Activated naive CD8-positive, alpha-beta T cell treated with anti-CD3 and anti-CD28 coated beads, Interleukin-2, amount 50 U/mL, for 24 hours (primary cell): Measurements from ENCODE around the gene ANO10.
"Not testable (repeated sequence)": the region's sequence is repeated elsewhere in the genome, so short reads cannot be mapped to it uniquely, and the experiment has no call there.

ENCODE experiments used
- ATAC-seq: fragments of 150-1000 bp; cut with Tn5 transposase; one replicate; pipeline ENCODE4 v1.10.0; 2021
- DNase-seq: peaks from one replicate; pipeline ENCODE4 v3.0.0; 2021
- H3K27ac Mint-ChIP-seq: one replicate; pipeline ENCODE4 v1.8.0; 2021; ENCODE audit warnings: mild to moderate bottlenecking, mixed read lengths
- H3K27me3 Mint-ChIP-seq: one replicate; pipeline ENCODE4 v1.8.0; 2021; ENCODE audit warnings: mixed read lengths
- H3K36me3 Mint-ChIP-seq: one replicate; pipeline ENCODE4 v1.8.0; 2021; ENCODE audit warnings: low read depth, mixed read lengths
- H3K4me1 Mint-ChIP-seq: one replicate; pipeline ENCODE4 v1.8.0; 2021; ENCODE audit warnings: mixed read lengths
- H3K4me3 Mint-ChIP-seq: one replicate; pipeline ENCODE4 v1.8.0; 2021; ENCODE audit warnings: mild to moderate bottlenecking, moderate library complexity, mixed read lengths
- H3K9me3 Mint-ChIP-seq: one replicate; pipeline ENCODE4 v1.8.0; 2021; ENCODE audit warnings: mixed read lengths

Gene ANO10

GRCh38 chr3:43372007-43372740, 249.6 kb downstream of the ANO10 start:
- Mint-ChIP-seq H3K27ac (no peak overlapping the region), H3K36me3 (no peaks in the 10 kb centered on the region)

GRCh38 chr3:43371494-43371893, 250.3 kb downstream of the ANO10 start:
- Mint-ChIP-seq H3K27me3 (no peaks in the 10 kb centered on the region), H3K36me3 (no peaks in the 10 kb centered on the region), H3K4me3 (no peak overlapping the region), H3K4me1 (peaks cover 3% of the 10 kb centered on the region), H3K27ac (no peak overlapping the region), H3K9me3 (no peaks in the 10 kb centered on the region)
- no peak for DNase-seq
- no peak for ATAC-seq

More at GRCh38 chr3:43372007-43372740, 249.6 kb downstream of the ANO10 start:
- Mint-ChIP-seq H3K4me3 (no peak overlapping the region), H3K9me3 (no peaks in the 10 kb centered on the region), H3K4me1 (peaks cover 5% of the 10 kb centered on the region), H3K27me3 (no peaks in the 10 kb centered on the region)
- ATAC-seq (no peak), DNase-seq (no peak)

- Mint-ChIP-seq H3K4me3 (no peak overlapping the region), H3K4me1 (peaks cover 3% of the 10 kb centered on the region), H3K36me3 (no peaks in the 10 kb centered on the region), H3K27ac (no peak overlapping the region), H3K9me3 (no peaks in the 10 kb centered on the region), H3K27me3 (no peaks in the 10 kb centered on the region)
- ATAC-seq (no peak), DNase-seq (no peak)
These were observed 251.4 kb downstream of the ANO10 start for GRCh38 chr3:43370293-43370980.

- Mint-ChIP-seq H3K27me3 (no peaks in the 10 kb centered on the region), H3K36me3 (no peaks in the 10 kb centered on the region), H3K4me1 (peaks cover 3% of the 10 kb centered on the region), H3K9me3 (no peaks in the 10 kb centered on the region), H3K27ac (no peak overlapping the region), H3K4me3 (no peak overlapping the region)
- ATAC-seq (no peak), DNase-seq (no peak)
These were observed 252.2 kb downstream of the ANO10 start for GRCh38 chr3:43369404-43370292.

GRCh38 chr3:43366885-43367284, 254.9 kb downstream of the ANO10 start:
- Mint-ChIP-seq H3K4me1 (no peaks in the 10 kb centered on the region), H3K27ac (no peak overlapping the region), H3K4me3 (no peak overlapping the region), H3K36me3 (peaks cover 3% of the 10 kb centered on the region), H3K27me3 (no peaks in the 10 kb centered on the region), H3K9me3 (no peaks in the 10 kb centered on the region)
- ATAC-seq, result no peak
- DNase-seq, result no peak

- Mint-ChIP-seq H3K36me3 (peaks cover 3% of the 10 kb centered on the region), H3K27ac (no peak overlapping the region), H3K4me3 (no peak overlapping the region), H3K9me3 (no peaks in the 10 kb centered on the region), H3K27me3 (no peaks in the 10 kb centered on the region), H3K4me1 (no peaks in the 10 kb centered on the region)
- ATAC-seq (no peak), DNase-seq (no peak)
These were observed 255.3 kb downstream of the ANO10 start for GRCh38 chr3:43366481-43366880.

GRCh38 chr3:43365601-43366305, 256.1 kb downstream of the ANO10 start:
- Mint-ChIP-seq H3K36me3 (peaks cover 3% of the 10 kb centered on the region), H3K9me3 (no peaks in the 10 kb centered on the region), H3K27me3 (no peaks in the 10 kb centered on the region), H3K4me1 (no peaks in the 10 kb centered on the region), H3K27ac (no peak overlapping the region), H3K4me3 (no peak overlapping the region)
- ATAC-seq, result no peak
- DNase-seq, result no peak

GRCh38 chr3:43364926-43365325, 256.9 kb downstream of the ANO10 start:
- Mint-ChIP-seq H3K27ac (no peak overlapping the region), H3K9me3 (no peaks in the 10 kb centered on the region), H3K4me3 (no peak overlapping the region), H3K4me1 (no peaks in the 10 kb centered on the region), H3K36me3 (peaks cover 3% of the 10 kb centered on the region), H3K27me3 (no peaks in the 10 kb centered on the region)
- DNase-seq, result no peak
- no peak for ATAC-seq

GRCh38 chr3:43364494-43364893, 257.3 kb downstream of the ANO10 start:
- peaks cover 3% of the 10 kb centered on the region for H3K36me3 Mint-ChIP-seq
- H3K27ac Mint-ChIP-seq, result no peak overlapping the region
- no peaks in the 10 kb centered on the region for H3K27me3 Mint-ChIP-seq
- ATAC-seq (no peak), DNase-seq (no peak)
- H3K4me3 Mint-ChIP-seq, result no peak overlapping the region
- no peaks in the 10 kb centered on the region for H3K4me1 Mint-ChIP-seq
- H3K9me3 Mint-ChIP-seq, result no peaks in the 10 kb centered on the region

- Mint-ChIP-seq H3K9me3 (no peaks in the 10 kb centered on the region), H3K4me1 (no peaks in the 10 kb centered on the region), H3K27ac (no peak overlapping the region), H3K36me3 (peaks cover 3% of the 10 kb centered on the region), H3K27me3 (no peaks in the 10 kb centered on the region), H3K4me3 (no peak overlapping the region)
- ATAC-seq (no peak), DNase-seq (no peak)
These were observed 258.1 kb downstream of the ANO10 start for GRCh38 chr3:43363621-43364266.

GRCh38 chr3:43362961-43363360, 258.9 kb downstream of the ANO10 start:
- H3K4me1 Mint-ChIP-seq, result no peaks in the 10 kb centered on the region
- peaks cover 6% of the 10 kb centered on the region for H3K36me3 Mint-ChIP-seq
- no peak for DNase-seq
- H3K4me3 Mint-ChIP-seq, result no peak overlapping the region
- no peak overlapping the region for H3K27ac Mint-ChIP-seq
- ATAC-seq, result no peak
- no peaks in the 10 kb centered on the region for H3K27me3 Mint-ChIP-seq
- H3K9me3 Mint-ChIP-seq, result no peaks in the 10 kb centered on the region

- Mint-ChIP-seq H3K4me1 (no peaks in the 10 kb centered on the region), H3K27ac (no peak overlapping the region), H3K9me3 (peaks cover 6% of the 10 kb centered on the region), H3K36me3 (peaks cover 6% of the 10 kb centered on the region), H3K4me3 (no peak overlapping the region), H3K27me3 (no peaks in the 10 kb centered on the region)
- no peak for DNase-seq
- no peak for ATAC-seq
These were observed 259.6 kb downstream of the ANO10 start for GRCh38 chr3:43362183-43362582.

- ATAC-seq (no peak), DNase-seq (no peak)
- Mint-ChIP-seq H3K36me3 (peaks cover 7% of the 10 kb centered on the region), H3K27me3 (no peaks in the 10 kb centered on the region), H3K27ac (no peak overlapping the region), H3K4me1 (no peaks in the 10 kb centered on the region), H3K9me3 (peaks cover 13% of the 10 kb centered on the region), H3K4me3 (no peak overlapping the region)
These were observed 260.7 kb downstream of the ANO10 start for GRCh38 chr3:43361077-43361476.

GRCh38 chr3:43356033-43356432, 265.8 kb downstream of the ANO10 start:
- Mint-ChIP-seq H3K36me3 (peaks cover 50% of the 10 kb centered on the region), H3K9me3 (peaks cover 61% of the 10 kb centered on the region)
- not testable (repeated sequence) for DNase-seq, H3K4me1 Mint-ChIP-seq, H3K4me3 Mint-ChIP-seq, ATAC-seq, H3K27ac Mint-ChIP-seq, H3K27me3 Mint-ChIP-seq
